BLaER1 (cell line): ENCODE results near the gene CCNE1.

Experiments used
- H3K27ac ChIP-seq: shearing (Covaris generic); formaldehyde crosslinking; 2 replicates; pipeline ENCODE4 v1.8.1; 2022
- H3K27me3 ChIP-seq: shearing (Covaris generic); formaldehyde crosslinking; 2 replicates; pipeline ENCODE4 v1.8.1; 2022
- H3K36me3 ChIP-seq: shearing (Covaris generic); formaldehyde crosslinking; 2 replicates; pipeline ENCODE4 v1.8.1; 2022
- H3K4me1 ChIP-seq: shearing (Covaris generic); formaldehyde crosslinking; 2 replicates; pipeline ENCODE4 v1.8.1; 2022
- H3K4me2 ChIP-seq: shearing (Covaris generic); formaldehyde crosslinking; 2 replicates; pipeline ENCODE4 v1.8.1; 2022
- H3K4me3 ChIP-seq: shearing (Covaris generic); formaldehyde crosslinking; 2 replicates; pipeline ENCODE4 v1.8.1; 2022
- H3K9ac ChIP-seq: shearing (Covaris generic); formaldehyde crosslinking; 2 replicates; pipeline ENCODE4 v1.8.1; 2022
- H3K9me3 ChIP-seq: shearing (Covaris generic); formaldehyde crosslinking; 2 replicates; pipeline ENCODE4 v1.8.1; 2022
- H4K20me1 ChIP-seq: shearing (Covaris generic); formaldehyde crosslinking; 2 replicates; pipeline ENCODE4 v1.8.1; 2022
- Cebpa-rat ChIP-seq: shearing (Covaris generic); IDR thresholded peaks from 2 replicates; pipeline ENCODE4 v1.8.1; 2022

The CCNE1 gene

GRCh38 chr19:29832801-29833200 lies 21.0 kb downstream of the CCNE1 start:
- Histone ChIP-seq H3K27me3 (no peaks in the 10 kb centered on the region), H3K27ac (no peak overlapping the region), H3K4me3 (no peak overlapping the region), H3K9me3 (no peaks in the 10 kb centered on the region), H3K4me1 (peaks cover 17% of the 10 kb centered on the region), H3K36me3 (no peaks in the 10 kb centered on the region), H3K4me2 (no peak overlapping the region), H4K20me1 (no peaks in the 10 kb centered on the region), H3K9ac (no peak overlapping the region)
- no peak for TF ChIP-seq Cebpa-rat

- H3K4me2 ChIP-seq, result no peak overlapping the region
- no peak overlapping the region for H3K27ac ChIP-seq
- H3K4me3 ChIP-seq, result no peak overlapping the region
Observed at GRCh38 chr19:29833614-29834261, 21.9 kb downstream of the CCNE1 start.

GRCh38 chr19:29834991-29835846 lies 23.4 kb downstream of the CCNE1 start:
- Histone ChIP-seq H3K9ac (no peak overlapping the region), H3K4me2 (no peak overlapping the region), H3K9me3 (no peaks in the 10 kb centered on the region), H4K20me1 (no peaks in the 10 kb centered on the region), H3K36me3 (no peaks in the 10 kb centered on the region), H3K4me1 (peaks cover 17% of the 10 kb centered on the region), H3K4me3 (no peak overlapping the region), H3K27me3 (peaks cover 13% of the 10 kb centered on the region; the same call in 1 of the 2 replicates), H3K27ac (no peak overlapping the region)
- TF ChIP-seq Cebpa-rat, result no peak

More at GRCh38 chr19:29833614-29834261, 21.9 kb downstream of the CCNE1 start:
- Histone ChIP-seq H3K4me1 (peaks cover 17% of the 10 kb centered on the region), H4K20me1 (no peaks in the 10 kb centered on the region), H3K9ac (no peak overlapping the region), H3K36me3 (no peaks in the 10 kb centered on the region), H3K27me3 (no peaks in the 10 kb centered on the region), H3K9me3 (no peaks in the 10 kb centered on the region)
- no peak for TF ChIP-seq Cebpa-rat

- peaks cover 25% of the 10 kb centered on the region for H3K27me3 ChIP-seq
- no peaks in the 10 kb centered on the region for H3K36me3 ChIP-seq
- no peaks in the 10 kb centered on the region for H3K9me3 ChIP-seq
- H3K4me3 ChIP-seq, result no peak overlapping the region
- no peaks in the 10 kb centered on the region for H4K20me1 ChIP-seq
- peaks cover 10% of the 10 kb centered on the region for H3K4me1 ChIP-seq
- H3K4me2 ChIP-seq, result no peak overlapping the region
- TF ChIP-seq Cebpa-rat, result no peak
- no peak overlapping the region for H3K27ac ChIP-seq
- H3K9ac ChIP-seq, result no peak overlapping the region
Observed at GRCh38 chr19:29836409-29836825, 24.6 kb downstream of the CCNE1 start.

- H3K27ac ChIP-seq, result no peak overlapping the region
Observed at GRCh38 chr19:29837448-29837981, 25.7 kb downstream of the CCNE1 start.

GRCh38 chr19:29837996-29838395 lies 26.2 kb downstream of the CCNE1 start:
- no peak overlapping the region for H3K27ac ChIP-seq
- H3K4me1 ChIP-seq, result peaks cover 16% of the 10 kb centered on the region
- no peaks in the 10 kb centered on the region for H3K9me3 ChIP-seq
- H3K9ac ChIP-seq, result no peak overlapping the region
- no peak for TF ChIP-seq Cebpa-rat
- H3K36me3 ChIP-seq, result no peaks in the 10 kb centered on the region
- no peak overlapping the region for H3K4me2 ChIP-seq
- no peak overlapping the region for H3K4me3 ChIP-seq
- H3K27me3 ChIP-seq, result peaks cover 40% of the 10 kb centered on the region
- peaks cover 2% of the 10 kb centered on the region for H4K20me1 ChIP-seq

More at GRCh38 chr19:29837448-29837981, 25.7 kb downstream of the CCNE1 start:
- no peaks in the 10 kb centered on the region for H3K36me3 ChIP-seq
- peaks cover 14% of the 10 kb centered on the region for H3K4me1 ChIP-seq
- H3K27me3 ChIP-seq, result peaks cover 36% of the 10 kb centered on the region
- H4K20me1 ChIP-seq, result no peaks in the 10 kb centered on the region
- no peak overlapping the region for H3K4me3 ChIP-seq
- no peaks in the 10 kb centered on the region for H3K9me3 ChIP-seq
- 0 out of 2 replicates have a peak overlapping the region, but pooled peaks have one; percentile 15 for H3K9ac ChIP-seq
- peak overlapping the region; percentile 9; the same call in 1 of the 2 replicates for H3K4me2 ChIP-seq
- no peak for TF ChIP-seq Cebpa-rat

GRCh38 chr19:29840066-29840950 lies 28.5 kb downstream of the CCNE1 start:
- Histone ChIP-seq H4K20me1 (peaks cover 14% of the 10 kb centered on the region), H3K4me2 (no peak overlapping the region), H3K27me3 (peaks cover 53% of the 10 kb centered on the region), H3K36me3 (no peaks in the 10 kb centered on the region), H3K9me3 (no peaks in the 10 kb centered on the region), H3K27ac (no peak overlapping the region), H3K4me1 (peaks cover 29% of the 10 kb centered on the region), H3K4me3 (no peak overlapping the region), H3K9ac (no peak overlapping the region)
- no peak for TF ChIP-seq Cebpa-rat

- Histone ChIP-seq H3K4me1 (peaks cover 38% of the 10 kb centered on the region), H3K36me3 (no peaks in the 10 kb centered on the region)
Observed at GRCh38 chr19:29841209-29841558, 29.4 kb downstream of the CCNE1 start.

GRCh38 chr19:29841559-29842367 lies 30.0 kb downstream of the CCNE1 start:
- Histone ChIP-seq H3K9me3 (no peaks in the 10 kb centered on the region), H3K27ac (no peak overlapping the region), H3K4me2 (no peak overlapping the region), H3K9ac (no peak overlapping the region), H3K4me1 (peaks cover 38% of the 10 kb centered on the region), H3K4me3 (no peak overlapping the region), H3K36me3 (no peaks in the 10 kb centered on the region), H3K27me3 (peaks cover 53% of the 10 kb centered on the region), H4K20me1 (peaks cover 14% of the 10 kb centered on the region)
- TF ChIP-seq Cebpa-rat, result no peak

More at GRCh38 chr19:29841209-29841558, 29.4 kb downstream of the CCNE1 start:
- H3K9ac ChIP-seq, result no peak overlapping the region
- H4K20me1 ChIP-seq, result peaks cover 14% of the 10 kb centered on the region
- H3K4me3 ChIP-seq, result no peak overlapping the region
- peaks cover 53% of the 10 kb centered on the region for H3K27me3 ChIP-seq
- H3K9me3 ChIP-seq, result no peaks in the 10 kb centered on the region
- no peak overlapping the region for H3K27ac ChIP-seq
- H3K4me2 ChIP-seq, result no peak overlapping the region
- no peak for TF ChIP-seq Cebpa-rat
